Neutrophil (primary cell): Measurements from ENCODE around the gene RFX4.

Source experiments
- H3K27ac ChIP-seq: fragments of 200-600 bp; sonication (generic); 2 replicates; pipeline ENCODE4 v1.5.1; 2016; ENCODE audit warnings: mild to moderate bottlenecking, moderate library complexity
- H3K27me3 ChIP-seq: fragments of 200-600 bp; sonication (generic); 2 replicates; pipeline ENCODE4 v1.6.0; 2016; ENCODE audit warnings: mild to moderate bottlenecking
- H3K36me3 ChIP-seq: fragments of 200-600 bp; sonication (generic); 2 replicates; pipeline ENCODE4 v1.5.1; 2017
- H3K4me1 ChIP-seq, 2 experiments: fragments of 200-600 bp in 1 of 2; sonication (generic) in 1 of 2; 1 replicate in 1 of 2; 2 replicates in 1 of 2; pipeline versions ENCODE4 v1.5.1 to v1.6.1; 2013 to 2016; ENCODE audit warnings: low read depth in 1 of 2, low read length in 1 of 2, mild to moderate bottlenecking in 1 of 2, moderate library complexity in 1 of 2; ENCODE audit not compliant: control insufficient read depth in 1 of 2, insufficient read depth in 1 of 2
- H3K4me3 ChIP-seq, 2 experiments: fragments of 200-600 bp in 1 of 2; sonication (generic) in 1 of 2; 1 replicate in 1 of 2; 2 replicates in 1 of 2; pipeline ENCODE4 v1.5.1; 2013 to 2016; ENCODE audit warnings: low read depth in 1 of 2, low read length in 1 of 2, mild to moderate bottlenecking in 1 of 2, moderate library complexity in 1 of 2
- H3K9me3 ChIP-seq: fragments of 200-600 bp; sonication (generic); 2 replicates; pipeline ENCODE4 v1.5.1; 2016
- CTCF ChIP-seq: fragments of 200-600 bp; sonication (generic); IDR thresholded peaks from 2 replicates; pipeline ENCODE4 v1.5.1; 2016; ENCODE audit warnings: antibody characterized with exemption

Gene RFX4

GRCh38 chr12:106745181-106745745, 162.5 kb downstream of the RFX4 start:
- H3K27me3 ChIP-seq: peaks cover 46% of the 10 kb centered on the region
- H3K4me3 ChIP-seq: no peak overlapping the region
- no peaks in the 10 kb centered on the region for H3K9me3 ChIP-seq
- H3K36me3 ChIP-seq: no peaks in the 10 kb centered on the region
- H3K27ac ChIP-seq: no peak overlapping the region
- no peak for TF ChIP-seq CTCF
- no peaks in the 10 kb centered on the region for H3K4me1 ChIP-seq

DNA sequence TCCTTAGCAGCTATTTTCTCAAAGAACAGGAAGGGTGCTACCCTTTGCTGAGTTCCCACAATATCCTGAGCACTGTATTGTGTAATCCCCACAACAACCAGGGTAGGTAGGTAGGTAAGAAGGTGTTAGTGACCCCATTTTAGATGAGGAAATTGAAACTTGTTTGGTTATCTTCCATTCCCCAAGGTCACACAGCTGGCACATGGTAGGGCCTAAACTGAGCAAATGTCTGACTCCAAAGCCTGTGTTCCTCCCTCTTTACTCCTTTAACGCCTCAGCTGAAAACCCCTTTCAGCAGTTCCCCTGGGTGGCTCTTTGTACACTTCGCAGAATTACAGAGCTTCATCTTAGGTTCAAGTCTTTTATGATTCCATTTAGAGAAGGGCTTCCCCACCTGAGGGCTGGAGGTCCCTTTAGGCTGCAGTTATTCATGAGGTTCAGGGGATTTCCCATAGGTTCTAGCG, 165.2 kb downstream of the RFX4 start:
- H3K4me3 ChIP-seq: no peak overlapping the region
- no peaks in the 10 kb centered on the region for H3K4me1 ChIP-seq
- H3K36me3 ChIP-seq: no peaks in the 10 kb centered on the region
- H3K27ac ChIP-seq: no peak overlapping the region
- peaks cover 26% of the 10 kb centered on the region for H3K27me3 ChIP-seq
- no peaks in the 10 kb centered on the region for H3K9me3 ChIP-seq
- no peak for TF ChIP-seq CTCF

- Histone ChIP-seq H3K9me3 (no peaks in the 10 kb centered on the region), H3K36me3 (no peaks in the 10 kb centered on the region)
Observed at GRCh38 chr12:106750524-106750923, 167.7 kb downstream of the RFX4 start.

GRCh38 chr12:106753526-106753925, 170.7 kb downstream of the RFX4 start:
- H3K4me1 ChIP-seq: no peaks in the 10 kb centered on the region
- TF ChIP-seq CTCF: no peak
- H3K4me3 ChIP-seq: no peak overlapping the region
- no peaks in the 10 kb centered on the region for H3K36me3 ChIP-seq
- H3K27ac ChIP-seq: no peak overlapping the region
- H3K9me3 ChIP-seq: no peaks in the 10 kb centered on the region
- H3K27me3 ChIP-seq: no peaks in the 10 kb centered on the region

More at GRCh38 chr12:106750524-106750923, 167.7 kb downstream of the RFX4 start:
- no peak for TF ChIP-seq CTCF
- peaks cover 2% of the 10 kb centered on the region for H3K27me3 ChIP-seq
- H3K4me1 ChIP-seq: no peaks in the 10 kb centered on the region
- no peak overlapping the region for H3K4me3 ChIP-seq
- H3K27ac ChIP-seq: no peak overlapping the region

- Histone ChIP-seq H3K9me3 (no peaks in the 10 kb centered on the region), H3K4me1 (no peaks in the 10 kb centered on the region), H3K27ac (no peak overlapping the region), H3K27me3 (no peaks in the 10 kb centered on the region), H3K36me3 (no peaks in the 10 kb centered on the region), H3K4me3 (no peak overlapping the region)
- TF ChIP-seq CTCF: no peak
Observed at GRCh38 chr12:106754331-106754730, 171.5 kb downstream of the RFX4 start.
